Spleen (tissue), 11 donors: ENCODE data around the gene NAA15. TPM values are rescaled to one million over a fixed set of nuclear protein-coding genes. Genes with fewer than 3 reads are reported as not detected.

Source experiments
- DNase-seq: peaks from one replicate; pipeline ENCODE4 v3.0.0-alpha.2; 2020
- H3K27ac ChIP-seq, 8 donors: fragments of 200-600 bp; sonication (generic) in 7 of 8; 1 replicate in 4 of 8; 2 replicates in 4 of 8; pipeline versions ENCODE4 v1.5.0 to v1.8.0; 2016 to 2021; ENCODE audit warnings: inconsistent platforms in 4 of 8, mild to moderate bottlenecking in 4 of 8, moderate library complexity in 1 of 8
- H3K27me3 ChIP-seq, 7 donors: fragments of 200-600 bp; sonication (generic) in 6 of 7; replicated peaks in 1 of 7; 1 replicate in 4 of 7; 2 replicates in 3 of 7; pipeline versions ENCODE4 v1.5.0 to v1.8.0; 2016 to 2021; ENCODE audit warnings: inconsistent platforms in 3 of 7, mild to moderate bottlenecking in 1 of 7
- H3K36me3 ChIP-seq, 6 donors: fragments of 200-600 bp; sonication (generic) in 5 of 6; 1 replicate in 4 of 6; 2 replicates in 2 of 6; pipeline versions ENCODE4 v1.5.0 to v1.8.0; 2016 to 2021; ENCODE audit warnings: inconsistent platforms in 2 of 6
- H3K4me1 ChIP-seq, 6 donors: fragments of 200-600 bp; sonication (generic) in 5 of 6; 1 replicate in 3 of 6; 2 replicates in 3 of 6; pipeline versions ENCODE4 v1.5.0 to v1.8.0; 2016 to 2021; ENCODE audit warnings: inconsistent platforms in 3 of 6
- H3K4me3 ChIP-seq, 8 donors: fragments of 200-600 bp; sonication (generic) in 7 of 8; 1 replicate in 4 of 8; 2 replicates in 4 of 8; pipeline versions ENCODE4 v1.5.0 to v1.8.0; 2016 to 2021; ENCODE audit warnings: inconsistent platforms in 4 of 8, mild to moderate bottlenecking in 4 of 8, moderate library complexity in 2 of 8
- H3K9me3 ChIP-seq, 8 donors: fragments of 200-600 bp; sonication (generic) in 7 of 8; 1 replicate in 4 of 8; 2 replicates in 4 of 8; pipeline versions ENCODE4 v1.5.0 to v1.8.0; 2016 to 2021; ENCODE audit warnings: inconsistent platforms in 4 of 8
- CTCF ChIP-seq, 11 experiments: fragments of 200-600 bp in 7 of 11; fragments of 450-650 bp in 4 of 11; sonication (generic) in 4 of 11; IDR thresholded peaks in 8 of 11; conservative IDR thresholded peaks in 3 of 11; 1 replicate in 7 of 11; 2 replicates in 4 of 11; pipeline versions ENCODE4 v1.4.0 to v1.8.0; 2016 to 2021; ENCODE audit warnings: antibody characterized with exemption in 11 of 11, inconsistent platforms in 4 of 11, mild to moderate bottlenecking in 1 of 11
- POLR2A ChIP-seq, 3 donors: fragments of 450-650 bp; IDR thresholded peaks; one replicate each; pipeline ENCODE4 v1.5.1; 2017; ENCODE audit warnings: antibody characterized with exemption in 3 of 3, mild to moderate bottlenecking in 1 of 3
- POLR2AphosphoS5 ChIP-seq, 3 donors: sonication (generic); formaldehyde crosslinking; IDR thresholded peaks; one replicate each; pipeline ENCODE4 v1.5.1; 2017; ENCODE audit warnings: antibody characterized with exemption in 3 of 3
- WGBS, 5 donors: extraction: QIAGEN DNeasy Blood & Tissue Kit in 3 of 5; methylation state at CpG; one replicate each; pipeline versions ENCODE4 v1.1.5 to v1.1.7; 2013 to 2018; 5-methylcytosine and 5-hydroxymethylcytosine counted together
- intact Hi-C: fragments of 100-400 bp; cut with DNase I; formaldehyde crosslinking; loops from one replicate; pipeline ENCODE4 v1.15.0; 2023; ENCODE audit warnings: low total_unique reads
- polyA plus RNA-seq, 3 donors: library from polyadenylated mRNA; stranded (reverse); fragments of 200-250 nt; gene quantifications; one replicate each; pipeline ENCODE4 v1.2.1, GENCODE V29; 2013
- total RNA-seq, 7 donors: library from RNA; depleted of rRNA in 3 of 7; stranded (reverse); fragments of >200 nt in 3 of 7; fragmentation: NEBNext Ultra II Directional in 4 of 7; extraction: Animal tissue kit (Norgen Biotek cat#: 25700) in 4 of 7; gene quantifications; one replicate each; pipeline versions ENCODE4 v1.1.0 to v1.2.1, GENCODE V29; 2016 to 2021
- donor health status: healthy with polysubstance abuse.
- donor health status: DM: no; HTN: no; CAD: no; lungs with moderate emphysema.
- donor health status: DM: no; HTN: no; CAD: no.
- donor health status: Bipolar disorder and iron deficiency.
- donor health status: healthy.
- donor health status: DM: no; HTN: no; CAD: no.
- donor health status: DM: yes; HTN: yes; CAD: no.

The NAA15 gene
- total and polyA plus RNA-seq, 10 donors: 5.4 to 66.7 (median 37.8) TPM

GRCh38 chr4:139391731-139392130 is 90.4 kb downstream of the NAA15 start:
- no peak overlapping the region for H3K27ac ChIP-seq
- H3K27me3 ChIP-seq: no peaks in the 10 kb centered on the region
- H3K9me3 ChIP-seq: no peaks in the 10 kb centered on the region
- peaks cover 0 to 4% (median 0%) of the 10 kb centered on the region in 6 donors for H3K4me1 ChIP-seq
- H3K4me3 ChIP-seq: no peak overlapping the region
- TF ChIP-seq CTCF (IDR thresholded peaks at IDR 0.05 in 8 of 11, conservative IDR thresholded peaks at IDR 0.05 in 3 of 11): no peak
- TF ChIP-seq POLR2AphosphoS5 (IDR thresholded peaks at IDR 0.05): no peak
- TF ChIP-seq POLR2A (IDR thresholded peaks at IDR 0.05): no peak
- DNase-seq: no peak
- H3K36me3 ChIP-seq: peaks cover 0 to 91% (median 24%) of the 10 kb centered on the region in 6 donors
- 94 to 100% (median 96%) methylated on average over 2 of the region's 2 CpGs for WGBS, 5 donors
- intact Hi-C loops: no loop called here

GRCh38 chr4:139392797-139393196 is 91.5 kb downstream of the NAA15 start:
- no peak for DNase-seq
- Histone ChIP-seq H3K4me1 (peaks cover 0 to 4% (median 0%) of the 10 kb centered on the region in 6 donors), H3K27me3 (no peaks in the 10 kb centered on the region), H3K27ac (no peak overlapping the region), H3K4me3 (no peak overlapping the region), H3K9me3 (no peaks in the 10 kb centered on the region), H3K36me3 (peaks cover 0 to 91% (median 19%) of the 10 kb centered on the region in 6 donors)
- intact Hi-C loops: no loop called here
- TF ChIP-seq CTCF (IDR thresholded peaks at IDR 0.05 in 8 of 11, conservative IDR thresholded peaks at IDR 0.05 in 3 of 11): no peak
- no peak for TF ChIP-seq POLR2A (IDR thresholded peaks at IDR 0.05)
- TF ChIP-seq POLR2AphosphoS5 (IDR thresholded peaks at IDR 0.05): no peak
- WGBS, 5 donors: 92 to 99% (median 95%) methylated on average over 4 of the region's 4 CpGs

- Histone ChIP-seq H3K4me3 (no peak overlapping the region), H3K27ac (no peak overlapping the region), H3K9me3 (no peaks in the 10 kb centered on the region), H3K4me1 (peaks cover 0 to 3% (median 0%) of the 10 kb centered on the region in 6 donors), H3K27me3 (no peaks in the 10 kb centered on the region), H3K36me3 (peaks cover 0 to 25% (median 0%) of the 10 kb centered on the region in 6 donors)
- intact Hi-C loops: no loop called here
- TF ChIP-seq POLR2A (IDR thresholded peaks at IDR 0.05) (no peak), POLR2AphosphoS5 (IDR thresholded peaks at IDR 0.05) (no peak), CTCF (IDR thresholded peaks at IDR 0.05 in 8 of 11, conservative IDR thresholded peaks at IDR 0.05 in 3 of 11) (no peak)
- 88 to 96% (median 94%) methylated on average over 3 of the region's 3 CpGs for WGBS, 5 donors
- no peak for DNase-seq
These were observed 100.1 kb downstream of the NAA15 start for GRCh38 chr4:139401368-139401767.

GRCh38 chr4:139402436-139402835 is 101.1 kb downstream of the NAA15 start:
- Histone ChIP-seq H3K4me3 (no peak overlapping the region), H3K27me3 (no peaks in the 10 kb centered on the region), H3K9me3 (no peaks in the 10 kb centered on the region), H3K27ac (no peak overlapping the region), H3K4me1 (no peaks in the 10 kb centered on the region), H3K36me3 (peaks cover 0 to 22% (median 0%) of the 10 kb centered on the region in 6 donors)
- WGBS, 5 donors: 86 to 94% (median 91%) methylated on average over 5 of the region's 5 CpGs
- TF ChIP-seq POLR2A (IDR thresholded peaks at IDR 0.05) (no peak), CTCF (IDR thresholded peaks at IDR 0.05 in 8 of 11, conservative IDR thresholded peaks at IDR 0.05 in 3 of 11) (no peak)
- intact Hi-C loops: no loop called here
- DNase-seq: no peak
